Activated CD8-positive, alpha-beta memory T cell treated with anti-CD3 and anti-CD28 coated beads for 1 hour (primary cell): ENCODE measurements around the gene TIMP1.

Experiments
- DNase-seq, 2 donors: peaks; one replicate each; pipeline ENCODE4 v3.0.0-alpha.2; 2020; ENCODE audit warnings: low read depth in 1 of 2; ENCODE audit errors: extremely low read depth in 1 of 2

The TIMP1 gene

DNA sequence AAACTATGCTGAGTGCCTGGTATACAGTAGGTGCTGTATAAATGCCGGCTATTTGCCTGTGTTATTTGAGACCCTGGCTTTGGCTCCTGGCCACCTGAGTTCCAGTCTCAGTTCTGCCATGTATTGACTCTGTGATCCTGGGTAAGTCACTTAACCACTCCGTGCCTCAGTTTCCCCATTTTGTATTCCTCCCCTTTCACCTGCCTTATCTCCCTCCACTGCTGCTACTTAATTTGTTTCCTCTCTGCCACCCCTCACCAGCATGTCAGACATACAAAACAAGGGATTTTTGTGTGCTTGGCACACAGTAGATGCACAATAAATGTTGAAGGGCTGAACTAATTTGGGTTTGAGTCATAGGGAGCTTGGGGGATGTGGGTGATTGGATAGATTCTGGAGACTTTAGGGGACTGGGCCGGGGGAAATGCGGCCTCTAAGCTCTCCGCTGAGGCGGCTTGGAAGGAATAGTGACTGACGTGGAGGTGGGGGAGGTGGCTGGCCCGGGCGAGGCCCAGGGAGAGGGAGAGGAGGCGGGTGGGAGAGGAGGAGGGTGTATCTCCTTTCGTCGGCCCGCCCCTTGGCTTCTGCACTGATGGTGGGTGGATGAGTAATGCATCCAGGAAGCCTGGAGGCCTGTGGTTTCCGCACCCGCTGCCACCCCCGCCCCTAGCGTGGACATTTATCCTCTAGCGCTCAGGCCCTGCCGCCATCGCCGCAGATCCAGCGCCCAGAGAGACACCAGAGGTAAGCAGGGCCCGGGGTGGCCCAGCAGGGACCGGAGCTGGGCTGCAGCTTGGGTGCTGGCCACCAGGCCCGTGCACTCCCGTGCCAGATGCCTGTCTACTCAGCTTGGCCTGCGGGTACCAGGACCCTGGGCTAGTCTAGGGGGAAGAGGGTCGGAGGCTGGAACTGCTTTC is at the start of gene TIMP1:
Gene TIMP1, plus strand, starts transcription at position 706 of the 917 bp plus-strand sequence. CDS start 980 bp downstream, outside the sequence.
- peak; percentile 55 to 62 for DNase-seq

DNA sequence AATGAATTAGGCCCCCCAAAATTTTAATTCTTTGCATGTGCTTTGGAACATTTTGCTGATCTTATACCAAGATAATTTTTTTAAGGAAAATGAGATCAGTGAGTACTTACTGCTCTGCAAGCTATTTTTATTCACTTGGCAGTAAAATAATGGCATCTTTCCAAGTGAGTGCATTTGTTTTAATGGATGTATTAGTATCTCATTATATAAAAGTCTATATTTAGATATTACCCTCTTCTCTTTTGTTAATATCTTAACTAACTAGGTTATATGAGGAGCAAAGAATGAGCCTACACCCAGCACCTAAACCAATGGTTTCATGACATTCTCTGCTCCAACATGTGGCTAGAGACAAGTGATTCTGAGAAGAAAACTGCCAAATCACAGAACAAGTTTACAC is 42.4 kb upstream of the TIMP1 start:
- DNase-seq = no peak

DNA sequence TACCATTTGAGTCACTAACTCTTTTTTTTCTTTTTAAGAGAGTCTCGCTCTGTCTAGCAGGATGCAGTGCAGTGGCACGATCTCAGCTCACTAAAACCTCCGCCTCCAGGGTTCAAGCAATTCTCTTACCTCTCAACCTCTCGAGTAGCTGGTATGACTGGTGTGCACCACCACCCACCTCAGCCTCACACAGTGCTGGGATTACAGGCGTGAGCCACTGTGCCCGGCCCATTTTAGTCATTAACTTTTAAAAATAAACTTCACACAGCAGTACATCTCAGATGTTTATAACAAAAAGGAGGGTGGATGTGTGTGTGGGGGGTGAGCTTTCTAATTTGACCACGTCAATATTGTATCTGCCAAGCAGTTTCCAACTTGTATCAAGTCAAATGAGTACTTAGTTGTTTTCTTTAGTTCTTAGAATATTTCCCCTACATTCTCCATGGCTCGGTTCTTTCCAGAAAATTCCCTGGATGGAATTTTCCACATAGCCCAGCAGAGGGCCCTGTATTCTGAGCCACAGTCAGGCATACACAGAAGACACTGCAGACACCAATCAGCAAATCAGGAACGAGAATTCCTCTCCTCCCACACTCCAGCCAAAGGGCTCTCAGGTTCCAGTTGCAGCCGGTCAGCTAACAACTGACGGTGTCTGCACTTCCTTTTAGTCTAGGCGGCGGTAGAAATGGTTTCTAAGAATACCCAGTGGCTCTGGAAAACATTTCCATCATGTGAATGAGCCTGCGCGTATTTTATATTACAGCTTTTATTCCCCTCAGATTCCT is 41.3 kb upstream of the TIMP1 start:
- no peak for DNase-seq

DNA sequence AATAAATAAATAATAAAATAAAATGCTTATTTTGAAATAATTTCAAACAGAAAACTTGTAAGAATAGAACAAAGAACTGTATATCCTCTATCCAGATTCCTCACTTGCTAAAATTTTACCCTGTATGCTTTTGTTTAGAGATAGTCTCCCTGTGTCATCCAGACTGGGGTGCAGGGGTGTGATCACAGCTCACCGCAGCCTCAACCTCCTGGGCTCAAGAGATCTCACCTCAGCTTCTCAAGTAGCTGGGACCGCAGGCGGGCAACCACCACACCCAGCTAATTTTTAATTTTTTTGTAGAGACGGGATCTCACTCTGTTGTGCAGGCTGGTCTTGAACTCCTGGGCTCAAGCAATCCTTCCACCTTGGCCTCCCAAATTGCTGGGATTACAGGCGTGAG is 38.7 kb upstream of the TIMP1 start:
- no peak for DNase-seq

- peak; percentile 60 to 61 for DNase-seq
These were observed 26.1 kb upstream of the TIMP1 start for GRCh38 chrX:47556045-47556623.

DNA sequence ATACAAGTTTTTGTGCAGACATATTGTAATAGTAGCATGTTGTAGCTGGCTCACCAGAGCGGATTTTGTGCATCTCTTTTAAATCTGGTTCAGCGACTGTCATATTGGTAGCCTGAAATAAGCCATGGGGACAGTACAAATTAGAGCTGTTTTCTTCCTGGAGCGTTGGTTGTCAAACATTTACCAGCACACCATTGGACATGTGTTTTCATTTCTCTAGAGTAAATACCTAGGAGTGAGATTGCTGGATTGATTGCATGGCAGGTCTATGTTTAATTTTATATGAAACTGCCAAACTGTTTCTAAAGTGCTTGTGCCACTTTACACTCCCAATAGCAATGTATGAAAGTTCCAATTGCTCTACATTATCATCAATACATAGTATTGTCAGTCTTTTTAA is 23.8 kb upstream of the TIMP1 start:
- DNase-seq = no peak

GRCh38 chrX:47560179-47560933 is 21.9 kb upstream of the TIMP1 start:
- DNase-seq = no peak

DNA sequence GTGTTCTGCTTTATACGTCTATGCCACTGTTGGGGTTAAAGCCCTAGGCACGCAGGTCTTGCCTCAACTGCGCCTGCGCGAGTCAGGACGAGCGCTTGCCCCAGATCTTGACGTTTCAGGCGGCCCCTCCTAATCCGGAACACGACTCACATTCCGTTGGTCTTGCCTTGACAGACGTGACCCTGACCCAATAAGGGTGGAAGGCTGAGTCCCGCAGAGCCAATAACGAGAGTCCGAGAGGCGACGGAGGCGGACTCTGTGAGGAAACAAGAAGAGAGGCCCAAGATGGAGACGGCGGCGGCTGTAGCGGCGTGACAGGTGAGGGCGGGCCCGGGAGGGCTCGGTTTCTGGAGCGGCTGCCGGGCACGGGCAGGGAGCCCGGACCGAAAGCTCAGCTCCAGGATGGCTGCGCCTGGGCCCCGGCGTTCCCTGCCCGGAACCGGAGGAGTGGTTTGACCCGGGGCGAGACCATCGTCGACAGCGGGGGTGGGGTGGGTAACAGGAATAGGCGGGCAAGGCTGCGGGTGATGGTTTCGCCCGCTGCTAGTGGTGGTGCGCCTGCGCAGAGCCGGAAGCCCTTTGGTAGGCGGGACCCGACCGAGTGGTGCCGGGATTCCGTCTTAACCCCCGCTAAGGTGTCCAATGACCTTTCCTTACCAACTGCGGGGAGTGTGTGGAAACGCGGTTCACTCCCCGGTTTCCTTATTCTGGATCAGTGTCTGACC is 21.1 kb upstream of the TIMP1 start, which contains the start of gene ARAF:
Gene ARAF, plus strand, starts transcription at position 272 of the 725 bp plus-strand sequence. CDS start 1,763 bp downstream, outside the sequence.
- peak; percentile 79 to 89 for DNase-seq

GRCh38 chrX:47561659-47562151 is 20.5 kb upstream of the TIMP1 start:
- DNase-seq = no peak

DNA sequence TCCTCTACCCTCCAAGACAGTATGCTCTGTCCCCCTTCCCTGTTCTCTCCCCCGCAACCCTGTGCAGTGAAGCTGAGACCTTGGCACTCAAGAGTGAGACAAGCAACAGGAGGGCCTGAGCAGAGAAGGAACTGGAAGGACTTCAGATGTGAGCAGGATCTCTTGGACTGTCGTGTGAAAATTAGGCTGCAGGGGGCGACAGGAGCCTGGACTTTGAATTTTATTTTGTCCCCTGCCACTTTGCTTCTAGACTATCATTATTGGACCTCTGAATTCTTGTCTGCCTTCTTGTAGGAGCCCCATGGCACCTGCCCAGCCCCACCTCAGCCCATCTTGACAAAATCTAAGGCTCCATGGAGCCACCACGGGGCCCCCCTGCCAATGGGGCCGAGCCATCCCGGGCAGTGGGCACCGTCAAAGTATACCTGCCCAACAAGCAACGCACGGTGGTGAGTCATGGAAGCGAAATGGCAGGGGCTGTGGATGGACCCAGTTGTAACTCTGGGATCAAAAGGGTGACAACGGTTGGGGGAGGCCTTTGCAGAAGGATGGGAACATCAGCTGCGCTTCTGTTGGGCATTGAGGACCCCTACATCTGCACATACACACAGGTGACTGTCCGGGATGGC is 19.5 kb upstream of the TIMP1 start:
- no peak for DNase-seq

DNA sequence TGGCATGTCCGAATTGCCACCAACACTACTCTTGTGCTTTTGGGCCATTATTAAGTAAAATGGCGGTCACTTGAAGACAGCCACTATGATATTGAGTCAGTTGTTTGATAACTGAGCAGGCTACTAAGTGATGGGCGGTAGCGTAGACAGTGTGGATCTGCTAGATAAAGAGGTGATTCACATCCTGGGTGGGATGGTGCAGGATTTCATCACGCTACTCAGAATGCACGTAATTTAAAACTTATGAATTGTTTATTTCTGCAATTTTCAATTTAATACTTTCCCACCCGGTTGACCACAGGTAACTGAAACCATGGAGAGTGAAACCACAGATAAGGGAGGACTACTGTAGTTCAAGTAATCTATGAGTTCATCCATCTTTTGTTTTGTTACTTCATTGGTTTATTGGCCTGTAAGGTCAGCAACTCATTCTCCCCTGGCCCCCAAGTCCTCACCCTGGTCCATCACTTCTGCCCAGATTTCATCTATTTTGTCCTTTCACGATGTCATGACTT is 18.4 kb upstream of the TIMP1 start:
- no peak for DNase-seq

GRCh38 chrX:47564438-47565085 is 17.7 kb upstream of the TIMP1 start:
- DNase-seq = no peak

DNA sequence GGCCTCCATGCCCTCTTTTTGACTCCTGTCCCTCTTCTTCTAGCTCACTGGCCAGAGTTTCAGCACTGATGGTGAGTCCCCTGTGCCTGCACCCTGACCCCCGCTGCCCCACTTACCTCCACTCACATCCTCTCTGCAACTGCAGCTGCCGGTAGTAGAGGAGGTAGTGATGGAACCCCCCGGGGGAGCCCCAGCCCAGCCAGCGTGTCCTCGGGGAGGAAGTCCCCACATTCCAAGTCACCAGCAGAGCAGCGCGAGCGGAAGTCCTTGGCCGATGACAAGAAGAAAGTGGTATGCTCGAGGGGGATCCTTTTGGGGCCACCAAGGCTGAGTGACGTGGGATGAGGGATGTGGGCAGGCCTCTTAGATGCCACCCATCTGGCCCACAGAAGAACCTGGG is 15.4 kb upstream of the TIMP1 start:
- no peak for DNase-seq

- no peak for DNase-seq
These were observed 13.5 kb upstream of the TIMP1 start for GRCh38 chrX:47568656-47569295.

- DNase-seq = no peak
These were observed 11.4 kb upstream of the TIMP1 start for GRCh38 chrX:47570794-47571193.

DNA sequence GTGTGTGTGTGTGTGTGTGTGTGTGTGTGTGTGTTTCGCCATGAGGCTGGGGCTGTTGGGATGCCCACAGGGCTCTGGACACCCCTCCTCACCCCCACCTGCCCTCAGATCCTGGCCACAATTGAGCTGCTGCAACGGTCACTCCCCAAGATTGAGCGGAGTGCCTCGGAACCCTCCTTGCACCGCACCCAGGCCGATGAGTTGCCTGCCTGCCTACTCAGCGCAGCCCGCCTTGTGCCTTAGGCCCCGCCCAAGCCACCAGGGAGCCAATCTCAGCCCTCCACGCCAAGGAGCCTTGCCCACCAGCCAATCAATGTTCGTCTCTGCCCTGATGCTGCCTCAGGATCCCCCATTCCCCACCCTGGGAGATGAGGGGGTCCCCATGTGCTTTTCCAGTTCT is 11.0 kb upstream of the TIMP1 start:
- DNase-seq = no peak

DNA sequence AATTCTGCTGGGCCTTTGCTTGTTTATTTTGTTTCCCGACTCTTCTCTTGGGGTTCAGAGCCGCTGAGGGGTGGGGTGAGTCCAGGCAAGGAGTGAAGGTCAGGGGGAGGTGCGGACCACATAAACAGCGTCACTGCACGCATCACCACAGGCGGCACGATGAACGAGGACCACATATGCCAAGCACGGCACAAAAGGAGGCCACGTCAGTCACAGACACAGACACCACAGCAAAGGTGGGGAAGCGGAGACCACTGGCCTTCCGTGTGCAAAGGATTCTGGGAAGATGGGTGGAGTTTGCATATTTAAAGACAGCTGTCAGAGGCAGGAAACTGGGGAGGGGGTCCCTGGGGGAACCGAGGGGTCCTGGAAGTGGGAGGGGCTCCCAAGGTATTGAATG is 10.3 kb upstream of the TIMP1 start:
- no peak for DNase-seq

DNA sequence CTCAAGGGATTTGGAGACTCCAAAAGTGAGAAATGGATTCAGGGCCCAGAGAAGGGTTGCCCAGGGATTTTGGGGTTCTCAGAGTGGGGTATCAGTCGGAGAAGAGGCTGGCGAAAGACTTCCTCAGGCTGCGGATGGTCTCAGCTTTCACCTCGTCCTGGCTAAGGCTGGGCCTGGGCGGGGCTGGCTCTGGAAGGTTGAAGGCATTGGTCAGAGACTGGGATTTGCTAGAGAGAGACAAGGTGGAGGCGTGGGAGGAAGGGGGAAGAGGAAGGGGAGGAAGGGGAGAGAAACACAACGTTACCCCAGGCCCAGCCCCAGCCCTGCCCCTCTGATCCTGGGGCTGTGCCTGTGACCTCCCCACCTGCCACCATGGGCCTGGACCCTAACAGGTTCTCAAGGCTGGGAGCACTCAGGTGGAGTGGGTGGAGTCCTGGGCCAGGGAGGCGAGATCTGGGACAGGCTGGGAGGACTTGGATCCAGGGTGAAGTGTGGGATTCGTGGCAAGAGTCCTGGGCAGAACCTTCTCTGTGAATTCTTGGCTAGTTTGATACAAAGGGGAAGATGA is 9.4 kb upstream of the TIMP1 start:
- no peak for DNase-seq
